ENCODE results near the gene ARL8B. TPM values are rescaled to one million over a fixed set of nuclear protein-coding genes. Genes with fewer than 3 reads are reported as not detected.

The ARL8B gene
- total and polyA plus RNA-seq, 7 donors = 35.1 to 266 (median 141) TPM

DNA sequence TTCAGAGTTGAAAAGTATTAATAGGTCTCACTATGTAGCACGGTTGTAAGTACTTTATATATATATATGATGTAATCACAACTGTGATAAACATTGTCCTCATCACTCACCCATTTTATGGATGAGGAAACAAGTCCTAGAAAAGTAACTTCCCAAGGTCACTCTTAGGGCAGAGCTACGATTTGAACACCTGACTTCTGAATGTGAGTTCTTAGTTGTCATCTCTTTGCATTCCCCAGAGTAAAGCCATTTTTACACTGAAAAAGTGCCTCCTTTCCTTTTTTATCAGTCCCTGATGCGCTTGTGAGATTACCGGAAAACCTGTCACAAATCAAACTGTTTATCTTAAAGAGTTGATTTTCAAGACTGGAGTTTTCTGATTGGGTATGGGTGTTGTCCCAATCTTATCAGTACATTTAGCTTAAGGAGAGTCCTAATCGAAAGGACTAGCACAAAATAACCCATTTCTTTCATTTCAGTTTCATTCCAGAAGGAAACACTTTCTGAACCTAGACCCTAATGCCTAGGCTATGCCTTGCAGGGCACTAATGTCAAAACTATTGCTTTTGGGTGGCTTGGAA lies 63.1 kb downstream of the ARL8B start:
- DNase-seq (no peak), ATAC-seq (no peak)
- TF ChIP-seq, protein P1, sequence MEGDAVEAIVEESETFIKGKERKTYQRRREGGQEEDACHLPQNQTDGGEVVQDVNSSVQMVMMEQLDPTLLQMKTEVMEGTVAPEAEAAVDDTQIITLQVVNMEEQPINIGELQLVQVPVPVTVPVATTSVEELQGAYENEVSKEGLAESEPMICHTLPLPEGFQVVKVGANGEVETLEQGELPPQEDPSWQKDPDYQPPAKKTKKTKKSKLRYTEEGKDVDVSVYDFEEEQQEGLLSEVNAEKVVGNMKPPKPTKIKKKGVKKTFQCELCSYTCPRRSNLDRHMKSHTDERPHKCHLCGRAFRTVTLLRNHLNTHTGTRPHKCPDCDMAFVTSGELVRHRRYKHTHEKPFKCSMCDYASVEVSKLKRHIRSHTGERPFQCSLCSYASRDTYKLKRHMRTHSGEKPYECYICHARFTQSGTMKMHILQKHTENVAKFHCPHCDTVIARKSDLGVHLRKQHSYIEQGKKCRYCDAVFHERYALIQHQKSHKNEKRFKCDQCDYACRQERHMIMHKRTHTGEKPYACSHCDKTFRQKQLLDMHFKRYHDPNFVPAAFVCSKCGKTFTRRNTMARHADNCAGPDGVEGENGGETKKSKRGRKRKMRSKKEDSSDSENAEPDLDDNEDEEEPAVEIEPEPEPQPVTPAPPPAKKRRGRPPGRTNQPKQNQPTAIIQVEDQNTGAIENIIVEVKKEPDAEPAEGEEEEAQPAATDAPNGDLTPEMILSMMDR (IDR thresholded peaks at IDR 0.05) = no peak
- Histone ChIP-seq H3K27me3 (ENCODE audit: insufficient read depth in 3 of 3, low read length in 2 of 3) (no peaks in the 10 kb centered on the region), H3K9me3 (no peaks in the 10 kb centered on the region), H3K4me1 (peaks cover 14% of the 10 kb centered on the region), H3K4me3 (no peak overlapping the region), H3K36me3 (ENCODE audit: insufficient read depth in 1 of 2, low read depth in 1 of 2) (peaks cover 9 to 33% of the 10 kb centered on the region in 2 donors), H3K27ac (no peak overlapping the region)
- 73 to 79% (median 75%) methylated on average over 5 of the region's 5 CpGs for WGBS, 3 donors
- intact Hi-C loops (cut with DNase I) = loop anchor here (5.0 kb wide), 2 partner anchors 43 to 63 kb away; partner anchors contain the start of gene ARL8B (in 1 of the 2)

DNA sequence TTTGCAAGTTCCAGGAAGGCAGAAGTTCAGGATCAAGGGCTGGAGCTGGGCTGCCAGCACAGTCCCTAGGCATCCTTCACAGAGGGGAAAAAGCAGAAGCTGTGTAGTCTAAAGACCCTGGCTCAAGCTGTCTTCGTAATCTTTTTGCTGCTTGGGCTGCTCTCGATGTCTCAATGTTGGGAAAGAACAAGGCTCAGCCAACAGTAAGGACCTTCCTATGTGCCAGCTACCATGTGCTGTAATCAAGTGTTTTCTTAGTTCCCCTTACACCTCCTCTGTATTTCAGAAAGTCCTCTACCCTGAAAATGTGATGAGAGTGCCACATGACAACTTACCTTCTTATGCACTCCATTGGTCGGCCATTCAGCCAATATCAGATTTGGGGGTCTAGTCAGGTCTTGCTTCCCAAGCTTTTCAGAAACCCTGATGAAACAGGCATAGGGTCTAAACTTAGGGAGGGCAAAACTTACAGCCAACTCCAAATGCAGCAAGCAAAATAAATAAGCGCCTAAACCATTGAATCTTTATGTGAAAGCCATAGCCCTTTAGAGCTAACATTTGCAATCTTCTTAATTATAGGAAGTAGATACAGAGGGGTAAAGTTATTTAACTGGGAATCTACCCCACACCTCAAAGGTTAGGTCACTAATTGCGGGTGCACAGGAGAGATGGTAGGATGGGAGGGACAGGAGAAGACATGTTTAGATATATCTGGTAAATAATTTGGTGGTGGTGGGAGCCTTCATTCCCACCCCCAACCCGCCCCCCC lies 64.2 kb downstream of the ARL8B start:
- no peaks in the 10 kb centered on the region for H3K27me3 ChIP-seq (ENCODE audit: insufficient read depth in 3 of 3, low read length in 2 of 3)
- intact Hi-C loops (cut with DNase I) = loop anchor here (5.0 kb wide), 2 partner anchors 44 to 64 kb away; partner anchors contain the start of gene ARL8B (in 1 of the 2)
- peak overlapping the region; percentile 94 for H3K27ac ChIP-seq
- peaks cover 7 to 22% of the 10 kb centered on the region in 2 donors for H3K36me3 ChIP-seq (ENCODE audit: insufficient read depth in 1 of 2, low read depth in 1 of 2)
- WGBS, 3 donors = 61 to 63% (median 62%) methylated on average over 6 of the region's 6 CpGs
- ATAC-seq (no peak), DNase-seq (no peak)
- TF ChIP-seq, protein P1 (IDR thresholded peaks at IDR 0.05) = no peak
- peak overlapping the region; percentile 92 for H3K4me3 ChIP-seq
- H3K4me1 ChIP-seq = peaks cover 22% of the 10 kb centered on the region
- H3K9me3 ChIP-seq = no peaks in the 10 kb centered on the region

DNA sequence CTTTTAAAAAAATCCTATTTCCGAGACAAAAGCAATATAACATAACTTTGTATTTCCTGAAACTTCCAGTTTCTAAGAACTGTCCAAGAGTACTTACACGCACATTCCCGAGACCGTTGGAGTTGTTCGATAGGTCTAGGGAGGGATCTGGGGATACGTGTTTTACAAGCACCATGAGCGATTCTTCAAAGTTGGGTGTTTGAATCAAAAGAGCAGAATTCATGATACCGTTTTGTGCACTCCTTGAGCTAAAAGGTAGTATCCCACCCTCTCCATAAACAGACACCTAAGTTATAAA lies 64.7 kb downstream of the ARL8B start:
- Histone ChIP-seq H3K9me3 (no peaks in the 10 kb centered on the region), H3K4me1 (peaks cover 22% of the 10 kb centered on the region), H3K4me3 (peak overlapping the region; percentile 92), H3K36me3 (ENCODE audit: insufficient read depth in 1 of 2, low read depth in 1 of 2) (peaks cover 3 to 16% of the 10 kb centered on the region in 2 donors), H3K27ac (peak overlapping the region; percentile 94), H3K27me3 (ENCODE audit: insufficient read depth in 3 of 3, low read length in 2 of 3) (no peaks in the 10 kb centered on the region)
- intact Hi-C loops (cut with DNase I) = loop anchor here (1.0 to 5.0 kb wide), 3 partner anchors 45 to 65 kb away; partner anchors contain the start of gene ARL8B (in 2 of the 2)
- no peak for ATAC-seq
- DNase-seq = no peak
- TF ChIP-seq, protein P1 (IDR thresholded peaks at IDR 0.05) = no peak
- 3 to 5% (median 4%) methylated on average over 8 of the region's 8 CpGs for WGBS, 3 donors

DNA sequence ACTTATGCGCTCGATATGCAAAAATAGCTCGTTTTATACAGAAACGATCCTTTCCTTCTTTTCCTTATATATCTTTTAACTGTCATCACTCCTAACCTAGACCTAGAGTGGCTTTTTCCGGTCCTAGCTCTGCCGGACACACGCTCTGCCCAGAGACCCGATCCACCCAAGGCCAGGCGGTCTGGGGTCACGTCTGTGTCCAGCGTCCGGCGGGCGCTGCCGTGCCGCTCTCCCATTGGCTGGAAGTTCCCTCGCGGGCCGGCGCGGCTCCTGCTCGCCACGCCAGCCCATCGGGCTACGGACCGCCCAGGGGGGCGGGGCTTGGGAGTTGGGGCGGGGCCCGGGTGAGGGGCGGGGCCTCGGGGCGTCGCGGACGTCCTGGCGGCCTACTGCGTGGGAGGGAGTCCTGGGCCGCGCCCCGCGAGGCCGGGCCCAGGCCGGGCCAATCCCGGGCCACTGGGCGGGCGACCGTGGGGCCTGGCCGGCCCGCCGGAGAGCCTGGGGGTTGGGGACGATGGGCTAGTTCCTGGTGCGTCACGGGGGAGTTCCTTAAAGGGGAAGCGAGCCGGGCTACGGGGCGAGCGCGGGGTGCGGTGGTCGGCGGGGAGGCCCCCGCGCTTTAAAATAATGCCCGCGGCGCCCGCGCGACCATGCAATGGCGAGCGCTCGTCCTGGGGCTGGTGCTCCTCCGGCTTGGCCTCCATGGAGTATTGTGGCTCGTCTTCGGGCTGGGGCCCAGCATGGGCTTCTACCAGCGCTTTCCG lies 65.2 kb downstream of the ARL8B start, which contains the start of gene EDEM1:
EDEM1 (plus strand) TSS at position 552 of the 764 bp plus-strand sequence; CDS start at position 651, 99 bp downstream.
- peak; percentile 93 to 97 (median 96) for ATAC-seq
- H3K4me3 ChIP-seq = peak within 1 kb of the TSS; percentile 92
- H3K27ac ChIP-seq = peak within 1 kb of the TSS; percentile 94
- DNase-seq = peak; percentile 95 to 97
- 0 to 1% (median 0%) methylated on average over 57 to 78 of the region's 78 CpGs for WGBS, 3 donors
- no peaks in the 10 kb centered on the region for H3K9me3 ChIP-seq
- intact Hi-C loops (cut with DNase I) = loop anchor here (1.0 to 5.0 kb wide), 3 partner anchors 45 to 65 kb away; partner anchors contain the start of gene ARL8B (in 2 of the 2)
- peaks cover 0 to 11% of the 10 kb centered on the region in 2 donors for H3K36me3 ChIP-seq (ENCODE audit: insufficient read depth in 1 of 2, low read depth in 1 of 2)
- TF ChIP-seq, protein P1 (IDR thresholded peaks at IDR 0.05) = no peak
- H3K4me1 ChIP-seq = peaks cover 27% of the 10 kb centered on the region
- no peaks in the 10 kb centered on the region for H3K27me3 ChIP-seq (ENCODE audit: insufficient read depth in 3 of 3, low read length in 2 of 3)
